ENCODE data around the gene DPP6. TPM values are rescaled to one million over a fixed set of nuclear protein-coding genes. Genes with fewer than 3 reads are reported as not detected.

The DPP6 gene
- total RNA-seq, 2 experiments from 2014 or later, result not detected

- no peaks in the 10 kb centered on the region for H3K4me1 ChIP-seq (ENCODE audit: insufficient read depth, low read length)
- H3K27ac Mint-ChIP-seq, result no peak overlapping the region
- ATAC-seq (ENCODE audit: poor library complexity), result no peak
- no peak for DNase-seq
- TF ChIP-seq CTCF (IDR thresholded peaks at IDR 0.05), result no peak
- no peak overlapping the region for H3K27ac ChIP-seq (ENCODE audit: low read depth in 1 of 2, low read length in 2 of 2)
- no peaks in the 10 kb centered on the region for H3K36me3 Mint-ChIP-seq (ENCODE audit: low read depth)
- no peaks in the 10 kb centered on the region for H3K4me1 Mint-ChIP-seq (ENCODE audit: low read depth)
- peaks cover 0 to 23% of the 10 kb centered on the region in 2 experiments for H3K9me3 ChIP-seq (ENCODE audit: control insufficient read depth in 1 of 2, insufficient read depth in 1 of 2, low read length in 2 of 2)
- no peaks in the 10 kb centered on the region for H3K36me3 ChIP-seq (ENCODE audit: insufficient read depth, low read length)
- POLR2A ChIA-PET, result no interaction called here
- intact Hi-C loops (cut with DNase I, micrococcal nuclease), result no loop called here
- no peak overlapping the region for H3K4me3 Mint-ChIP-seq
- CTCF ChIA-PET, result no interaction called here
- no peak overlapping the region for H3K4me3 ChIP-seq (ENCODE audit: low read length)
- peaks cover 3% of the 10 kb centered on the region in 2 experiments for H3K27me3 ChIP-seq (ENCODE audit: control insufficient read depth in 1 of 2, insufficient read depth in 2 of 2, low read length in 2 of 2)
- H3K27me3 Mint-ChIP-seq, result peaks cover 49% of the 10 kb centered on the region
- no peaks in the 10 kb centered on the region for H3K9me3 Mint-ChIP-seq
These were observed 742.8 kb downstream of the DPP6 start for GRCh38 chr7:154795014-154795413.

GRCh38 chr7:154795437-154795836 is 743.2 kb downstream of the DPP6 start:
- H3K9me3 Mint-ChIP-seq, result no peaks in the 10 kb centered on the region

GRCh38 chr7:154804449-154804848 is 752.3 kb downstream of the DPP6 start:
- no peaks in the 10 kb centered on the region for H3K36me3 Mint-ChIP-seq (ENCODE audit: low read depth)
- Histone ChIP-seq H3K36me3 (ENCODE audit: insufficient read depth, low read length) (no peaks in the 10 kb centered on the region), H3K4me1 (ENCODE audit: insufficient read depth, low read length) (no peaks in the 10 kb centered on the region), H3K27me3 (ENCODE audit: control insufficient read depth in 1 of 2, insufficient read depth in 2 of 2, low read length in 2 of 2) (no peaks in the 10 kb centered on the region), H3K4me3 (ENCODE audit: low read length) (no peak overlapping the region), H3K27ac (ENCODE audit: low read depth in 1 of 2, low read length in 2 of 2) (no peak overlapping the region), H3K9me3 (ENCODE audit: control insufficient read depth in 1 of 2, insufficient read depth in 1 of 2, low read length in 2 of 2) (peaks cover 0 to 17% of the 10 kb centered on the region in 2 experiments)
- ChIA-PET CTCF (no interaction called here), POLR2A (no interaction called here)
- ATAC-seq (ENCODE audit: poor library complexity), result no peak
- intact Hi-C loops (cut with DNase I, micrococcal nuclease), result no loop called here
- H3K4me3 Mint-ChIP-seq, result no peak overlapping the region
- no peaks in the 10 kb centered on the region for H3K9me3 Mint-ChIP-seq
- TF ChIP-seq CTCF (IDR thresholded peaks at IDR 0.05), result no peak
- H3K27ac Mint-ChIP-seq, result no peak overlapping the region
- H3K4me1 Mint-ChIP-seq (ENCODE audit: low read depth), result no peaks in the 10 kb centered on the region
- no peak for DNase-seq
- peaks cover 7% of the 10 kb centered on the region for H3K27me3 Mint-ChIP-seq

More at GRCh38 chr7:154795437-154795836, 743.2 kb downstream of the DPP6 start:
- H3K4me3 Mint-ChIP-seq, result no peak overlapping the region
- peaks cover 3% of the 10 kb centered on the region in 2 experiments for H3K27me3 ChIP-seq (ENCODE audit: control insufficient read depth in 1 of 2, insufficient read depth in 2 of 2, low read length in 2 of 2)
- no peaks in the 10 kb centered on the region for H3K4me1 Mint-ChIP-seq (ENCODE audit: low read depth)
- intact Hi-C loops (cut with DNase I, micrococcal nuclease), result no loop called here
- H3K9me3 ChIP-seq (ENCODE audit: control insufficient read depth in 1 of 2, insufficient read depth in 1 of 2, low read length in 2 of 2), result peaks cover 0 to 25% of the 10 kb centered on the region in 2 experiments
- H3K36me3 ChIP-seq (ENCODE audit: insufficient read depth, low read length), result no peaks in the 10 kb centered on the region
- no peak overlapping the region for H3K4me3 ChIP-seq (ENCODE audit: low read length)
- ATAC-seq (ENCODE audit: poor library complexity), result no peak
- TF ChIP-seq CTCF (IDR thresholded peaks at IDR 0.05), result no peak
- no peaks in the 10 kb centered on the region for H3K36me3 Mint-ChIP-seq (ENCODE audit: low read depth)
- ChIA-PET POLR2A (no interaction called here), CTCF (no interaction called here)
- H3K4me1 ChIP-seq (ENCODE audit: insufficient read depth, low read length), result no peaks in the 10 kb centered on the region
- H3K27me3 Mint-ChIP-seq, result peaks cover 49% of the 10 kb centered on the region
- DNase-seq, result no peak
- H3K27ac ChIP-seq (ENCODE audit: low read depth in 1 of 2, low read length in 2 of 2), result no peak overlapping the region
- H3K27ac Mint-ChIP-seq, result no peak overlapping the region

Measured in CD4-positive, alpha-beta T cell (primary cell).